Ammon's horn (tissue), 1 donor: Measurements from ENCODE around the gene ITGB5.

ENCODE experiments used
- DNase-seq: peaks from one replicate; pipeline ENCODE4 v3.0.0-alpha.2; 2016; ENCODE audit warnings: low spot score

Gene ITGB5

GRCh38 chr3:124887177-124887931, at the start of gene ITGB5:
TSS of gene ITGB5 (minus strand) at chr3:124887365. CDS start at chr3:124887000, 365 bp downstream.
- DNase-seq = peak; percentile 69

- DNase-seq = no peak
These were observed 48.8 kb upstream of the ITGB5 start for GRCh38 chr3:124935794-124936542.

- DNase-seq = no peak
These were observed 48.1 kb upstream of the ITGB5 start for GRCh38 chr3:124935264-124935663.

GRCh38 chr3:124934577-124934976, 47.4 kb upstream of the ITGB5 start, which contains the start of gene MUC13:
TSS of gene MUC13 (minus strand) at chr3:124934751. CDS start at chr3:124934712, 39 bp downstream.
- no peak for DNase-seq

- DNase-seq = peak; percentile 70
These were observed 41.4 kb upstream of the ITGB5 start for GRCh38 chr3:124928333-124929202.

- no peak for DNase-seq
These were observed 40.4 kb upstream of the ITGB5 start for GRCh38 chr3:124927574-124928045.

- DNase-seq = peak; percentile 17
These were observed 39.4 kb upstream of the ITGB5 start for GRCh38 chr3:124926426-124927101.

GRCh38 chr3:124924741-124925140, 37.6 kb upstream of the ITGB5 start:
- DNase-seq = no peak

GRCh38 chr3:124923833-124924232, 36.7 kb upstream of the ITGB5 start:
- no peak for DNase-seq

GRCh38 chr3:124920718-124921117, 33.6 kb upstream of the ITGB5 start:
- peak; percentile 56 for DNase-seq

- no peak for DNase-seq
These were observed 32.6 kb upstream of the ITGB5 start for GRCh38 chr3:124919756-124920155.

- no peak for DNase-seq
These were observed 31.4 kb upstream of the ITGB5 start for GRCh38 chr3:124918524-124918923.

GRCh38 chr3:124916837-124917409, 29.8 kb upstream of the ITGB5 start:
- DNase-seq = peak; percentile 40

GRCh38 chr3:124915254-124915653, 28.1 kb upstream of the ITGB5 start:
- DNase-seq = no peak

- DNase-seq = no peak
These were observed 20.8 kb upstream of the ITGB5 start for GRCh38 chr3:124907957-124908356.

- DNase-seq = no peak
These were observed 17.8 kb upstream of the ITGB5 start for GRCh38 chr3:124904835-124905492.

GRCh38 chr3:124903896-124904834, 17.0 kb upstream of the ITGB5 start:
- no peak for DNase-seq

- DNase-seq = no peak
These were observed 9.8 kb upstream of the ITGB5 start for GRCh38 chr3:124896824-124897526.

GRCh38 chr3:124895756-124896155, 8.6 kb upstream of the ITGB5 start:
- DNase-seq = no peak
